Activated CD8-positive, alpha-beta memory T cell treated with anti-CD3 and anti-CD28 coated beads for 1 hour (primary cell): Measurements from ENCODE around the gene PBX2.
A peak's percentile ranks its signal among the peaks of the same experiment; 100 is the strongest.
"Not testable (repeated sequence)": the region's sequence is repeated elsewhere in the genome, so short reads cannot be mapped to it uniquely, and the experiment has no call there.

ENCODE experiments used
- DNase-seq, 2 donors: peaks; one replicate each; pipeline ENCODE4 v3.0.0-alpha.2; 2020; ENCODE audit warnings: low read depth in 1 of 2; ENCODE audit errors: extremely low read depth in 1 of 2

Gene PBX2

GRCh38 chr6:32190054-32190851, at the start of gene PBX2:
Gene PBX2, minus strand, starts transcription at chr6:32190202. Its CDS starts 287 bp downstream, at chr6:32189915.
- peak; percentile 57 to 72 for DNase-seq

DNA sequence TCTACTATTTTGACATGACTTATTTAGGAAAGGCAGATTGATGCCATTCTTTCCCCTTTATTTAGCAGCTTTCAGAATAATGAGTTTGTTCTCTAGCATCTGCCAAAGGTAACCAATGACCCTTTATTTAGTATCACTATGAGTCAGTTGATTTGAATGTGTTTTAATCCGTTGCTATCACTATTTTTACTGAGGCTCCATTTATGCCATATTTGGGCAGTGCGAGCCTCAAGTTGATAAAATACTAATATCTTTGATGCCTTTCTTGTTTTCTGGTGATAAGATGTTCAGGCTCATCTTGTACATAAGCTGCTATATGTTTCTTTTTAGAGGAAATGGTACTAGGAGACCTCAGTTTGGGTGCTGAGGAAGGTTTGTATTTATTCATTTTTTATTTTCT, 49.5 kb upstream of the PBX2 start:
- no peak for DNase-seq

- no peak for DNase-seq
Measured at GRCh38 chr6:32234934-32235333, 44.9 kb upstream of the PBX2 start.

GRCh38 chr6:32226434-32226833, 36.4 kb upstream of the PBX2 start:
- no peak for DNase-seq

DNA sequence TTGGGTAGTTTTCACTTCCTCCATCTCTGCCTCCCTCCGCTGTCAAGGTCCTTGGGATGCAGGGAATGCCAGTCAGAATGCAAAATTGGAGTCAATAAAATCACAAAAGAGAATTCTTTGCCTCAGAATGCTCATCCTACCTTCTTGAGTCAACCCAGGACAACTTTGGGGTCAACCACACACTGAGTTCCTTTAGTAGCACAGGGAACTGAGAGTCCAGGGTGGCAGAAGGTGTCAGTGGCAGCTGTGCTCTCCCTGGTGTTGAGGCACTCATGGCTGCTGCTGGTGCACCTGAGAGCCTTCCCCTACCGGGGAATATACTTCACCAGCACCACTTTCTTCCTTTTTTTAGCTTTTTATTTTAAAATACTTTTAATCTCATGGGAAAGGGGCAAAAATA, 34.7 kb upstream of the PBX2 start:
- DNase-seq, result no peak

GRCh38 chr6:32223258-32224235, 33.5 kb upstream of the PBX2 start, which contains the start of gene NOTCH4:
Gene NOTCH4, minus strand, starts transcription at chr6:32224067. Its CDS starts 139 bp downstream, at chr6:32223928.
- DNase-seq, result no peak

DNA sequence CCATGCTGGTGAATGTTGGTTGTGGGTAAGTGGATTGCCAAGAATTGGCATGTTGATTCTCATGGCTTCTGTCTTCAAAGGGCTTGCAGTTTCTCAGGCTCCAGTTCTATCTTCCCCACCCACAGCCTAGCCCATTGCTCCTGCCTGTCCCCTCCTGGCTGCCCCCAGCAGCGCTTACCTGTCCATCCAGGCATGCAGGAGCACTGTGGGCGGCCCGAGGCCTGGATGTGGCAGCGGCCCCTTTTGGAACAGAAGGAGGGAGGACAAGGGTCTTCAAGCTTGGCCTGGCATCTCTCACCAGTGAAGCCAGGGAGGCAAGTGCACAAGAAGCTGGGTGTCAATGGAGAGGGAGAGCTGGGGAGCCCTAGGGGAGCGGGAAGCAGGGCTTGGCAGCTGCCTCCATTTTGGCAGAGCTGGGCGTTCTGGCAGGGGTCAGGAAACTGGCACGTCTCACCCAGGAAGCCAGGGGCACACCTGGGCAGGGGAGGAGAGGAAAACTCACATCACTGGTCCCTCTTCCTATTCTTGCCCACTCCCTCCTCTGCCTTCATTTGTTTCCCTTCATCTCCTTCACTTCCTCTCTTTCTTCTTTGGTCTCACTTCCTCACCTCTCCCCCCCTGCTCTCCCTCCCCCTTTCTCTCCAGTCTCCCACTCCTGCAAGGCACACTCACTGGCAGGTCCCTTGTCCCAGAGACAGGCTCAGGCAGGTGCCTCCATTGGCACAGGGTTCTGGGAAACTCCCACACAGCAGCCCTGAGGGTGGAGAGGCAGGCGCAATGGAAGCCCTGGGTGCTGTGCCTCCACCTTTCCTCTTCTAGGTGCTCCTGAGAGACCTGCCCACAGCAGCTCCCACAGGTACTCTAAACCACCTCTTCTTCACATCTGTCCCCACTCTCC, 32.6 kb upstream of the PBX2 start:
- DNase-seq, result no peak

DNA sequence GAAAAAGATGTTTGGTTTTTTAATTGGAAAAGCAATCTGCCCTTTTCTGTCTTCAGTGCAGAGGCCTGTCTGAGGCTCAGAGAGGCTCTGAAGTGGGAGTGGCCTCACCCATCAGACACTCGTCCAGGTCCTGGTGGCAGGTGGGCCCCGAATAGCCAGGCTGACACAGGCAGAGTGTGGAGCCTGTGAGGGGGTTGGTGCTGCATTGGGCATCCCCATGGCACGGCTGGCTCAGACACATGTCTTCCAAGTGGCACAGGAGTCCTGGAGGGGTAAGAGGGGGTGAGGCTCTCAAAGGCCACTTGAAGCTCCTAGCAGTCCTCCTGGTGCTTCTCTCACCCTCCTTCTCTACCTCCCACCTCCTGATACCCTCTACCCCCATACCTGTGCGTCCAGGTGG, 30.0 kb upstream of the PBX2 start:
- no peak for DNase-seq

DNA sequence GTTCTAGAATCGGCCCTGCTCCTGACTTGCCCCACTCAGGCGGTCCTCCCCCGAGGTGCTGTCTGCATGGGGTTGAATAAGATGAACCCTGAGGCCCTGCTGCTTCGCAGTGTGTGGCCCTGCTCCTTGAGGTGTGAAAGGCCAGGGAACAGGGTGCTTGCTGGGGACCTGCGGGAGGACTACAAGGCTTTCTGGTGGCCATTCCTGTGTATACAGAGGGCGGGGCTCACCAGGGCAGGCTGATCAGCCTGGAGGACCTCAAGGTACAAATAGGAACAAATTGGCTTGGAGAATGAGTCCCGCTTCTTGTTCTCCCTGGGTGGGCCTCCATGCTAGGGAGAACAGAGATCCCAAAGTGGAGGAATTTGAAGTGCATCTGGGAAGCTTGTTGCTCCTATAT, 28.2 kb upstream of the PBX2 start:
- DNase-seq, result no peak

GRCh38 chr6:32216998-32217397, 27.0 kb upstream of the PBX2 start:
- DNase-seq, result no peak

- DNase-seq, result no peak
Measured at GRCh38 chr6:32216285-32216684, 26.3 kb upstream of the PBX2 start.

- no peak for DNase-seq
Measured at GRCh38 chr6:32215617-32216016, 25.6 kb upstream of the PBX2 start.

DNA sequence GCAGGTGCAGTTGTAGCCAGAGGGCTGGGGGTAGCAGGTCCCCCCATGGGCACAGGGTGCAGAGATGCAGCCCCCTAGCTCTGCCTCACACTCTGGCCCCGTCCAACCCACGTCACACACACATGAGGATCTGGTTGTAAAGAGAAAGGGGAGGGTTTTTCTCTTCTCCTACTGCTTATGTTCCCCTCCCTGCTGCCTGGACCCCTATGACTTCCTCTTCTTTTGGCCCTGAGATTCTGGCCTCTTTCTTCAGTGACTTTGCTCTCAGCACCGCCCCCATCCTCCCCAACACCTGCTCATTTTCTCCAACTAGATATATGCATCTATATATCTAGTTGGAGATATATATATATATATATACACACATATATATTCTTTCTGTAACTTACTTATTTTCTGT, 24.1 kb upstream of the PBX2 start:
- DNase-seq, result no peak

- DNase-seq, result no peak
Measured at GRCh38 chr6:32213649-32214048, 23.6 kb upstream of the PBX2 start.

GRCh38 chr6:32212076-32212760, 22.2 kb upstream of the PBX2 start:
- DNase-seq, result no peak

- DNase-seq, result not testable (repeated sequence)
Measured at GRCh38 chr6:32211432-32211831, 21.4 kb upstream of the PBX2 start.

- no peak for DNase-seq
Measured at GRCh38 chr6:32210191-32210601, 20.2 kb upstream of the PBX2 start.

GRCh38 chr6:32208996-32209395, 19.0 kb upstream of the PBX2 start:
- DNase-seq, result no peak

DNA sequence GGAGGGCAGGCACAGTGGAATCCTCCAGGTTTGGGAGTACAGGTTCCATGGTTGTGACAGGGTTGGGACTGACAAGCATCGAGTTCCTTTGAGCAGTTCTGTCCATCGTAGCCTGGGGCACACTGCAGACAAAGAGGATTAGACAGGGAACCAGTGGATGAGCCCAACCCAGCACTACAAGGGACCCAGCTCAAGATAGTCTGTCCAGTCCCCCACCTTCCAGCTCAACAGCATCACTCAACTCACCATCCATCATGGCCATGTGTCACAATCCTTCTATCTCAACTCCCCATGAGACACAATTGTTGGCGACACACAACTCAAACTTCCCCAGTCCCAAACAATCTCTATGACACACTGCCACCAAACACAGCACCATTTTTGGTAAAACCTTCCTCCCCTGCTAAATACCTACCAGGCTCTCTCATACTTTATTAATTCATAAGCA, 14.3 kb upstream of the PBX2 start:
- no peak for DNase-seq
